ENCODE data around the gene CTNND2.

CTNND2 gene

DNA sequence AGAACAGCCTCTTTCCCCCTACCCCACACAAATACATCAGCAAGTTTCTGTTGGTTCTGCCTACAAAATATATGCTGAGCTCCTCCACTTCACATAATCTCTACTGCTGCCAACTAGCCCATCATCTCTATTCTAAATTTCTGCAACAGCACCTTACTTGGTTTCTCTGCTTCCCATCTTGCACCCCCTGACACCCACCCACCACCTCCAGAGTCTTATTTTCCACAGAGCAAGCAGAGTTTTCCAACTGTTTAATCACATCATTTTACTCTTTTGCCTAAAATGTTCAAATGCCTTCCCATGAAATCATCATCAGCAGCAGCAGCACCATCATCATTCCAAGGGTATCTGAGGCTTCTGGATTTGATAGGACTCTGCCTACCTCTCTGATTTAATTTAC, 295.7 kb downstream of the CTNND2 start:
- Histone ChIP-seq H2AFZ (ENCODE audit: low read depth) (no peak overlapping the region), H3K4me1 (ENCODE audit: low read depth, poor library complexity, severe bottlenecking) (no peaks in the 10 kb centered on the region), H3K27ac (no peak overlapping the region), H3K9ac (no peak overlapping the region), H3K4me3 (IDR thresholded peaks at IDR 0.05; ENCODE audit: insufficient read depth, low read depth, low read length) (no peak overlapping the region), H3K4me2 (no peak overlapping the region), H4K20me1 (ENCODE audit: insufficient read depth) (no peaks in the 10 kb centered on the region), H3K27me3 (ENCODE audit: insufficient read depth, low read depth) (no peaks in the 10 kb centered on the region), H3K36me3 (ENCODE audit: insufficient read depth) (no peaks in the 10 kb centered on the region), H3K79me2 (ENCODE audit: insufficient read depth, low read depth) (no peaks in the 10 kb centered on the region)
- TF ChIP-seq, protein P1, sequence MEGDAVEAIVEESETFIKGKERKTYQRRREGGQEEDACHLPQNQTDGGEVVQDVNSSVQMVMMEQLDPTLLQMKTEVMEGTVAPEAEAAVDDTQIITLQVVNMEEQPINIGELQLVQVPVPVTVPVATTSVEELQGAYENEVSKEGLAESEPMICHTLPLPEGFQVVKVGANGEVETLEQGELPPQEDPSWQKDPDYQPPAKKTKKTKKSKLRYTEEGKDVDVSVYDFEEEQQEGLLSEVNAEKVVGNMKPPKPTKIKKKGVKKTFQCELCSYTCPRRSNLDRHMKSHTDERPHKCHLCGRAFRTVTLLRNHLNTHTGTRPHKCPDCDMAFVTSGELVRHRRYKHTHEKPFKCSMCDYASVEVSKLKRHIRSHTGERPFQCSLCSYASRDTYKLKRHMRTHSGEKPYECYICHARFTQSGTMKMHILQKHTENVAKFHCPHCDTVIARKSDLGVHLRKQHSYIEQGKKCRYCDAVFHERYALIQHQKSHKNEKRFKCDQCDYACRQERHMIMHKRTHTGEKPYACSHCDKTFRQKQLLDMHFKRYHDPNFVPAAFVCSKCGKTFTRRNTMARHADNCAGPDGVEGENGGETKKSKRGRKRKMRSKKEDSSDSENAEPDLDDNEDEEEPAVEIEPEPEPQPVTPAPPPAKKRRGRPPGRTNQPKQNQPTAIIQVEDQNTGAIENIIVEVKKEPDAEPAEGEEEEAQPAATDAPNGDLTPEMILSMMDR (conservative IDR thresholded peaks at IDR 0.05; ENCODE audit: low read depth, low read length): no peak

DNA sequence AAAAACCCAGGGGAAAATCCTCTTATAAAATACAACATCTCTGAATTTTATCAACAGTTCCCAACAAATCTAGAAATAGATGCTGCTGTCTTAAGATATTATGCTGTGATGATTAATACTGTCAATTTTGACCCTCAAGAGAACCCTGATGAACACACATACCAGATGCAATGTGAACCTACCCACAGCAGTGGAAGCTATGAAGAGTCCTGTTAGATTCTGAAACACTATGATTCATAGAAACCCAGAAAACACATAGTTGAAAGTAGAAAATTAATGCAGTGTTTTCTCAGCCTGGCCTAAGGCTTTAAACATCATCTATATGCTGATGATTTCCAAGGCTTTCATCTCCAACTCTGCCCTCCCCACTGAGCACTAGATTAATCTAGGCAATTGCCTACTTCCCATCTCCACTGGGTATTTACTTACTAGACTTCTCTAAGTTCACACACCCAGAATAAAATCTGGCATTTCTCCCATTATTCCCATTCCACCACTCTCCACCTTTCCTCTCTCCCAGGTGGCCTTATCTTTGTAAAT, 296.2 kb downstream of the CTNND2 start:
- H3K4me1 ChIP-seq (ENCODE audit: low read depth, poor library complexity, severe bottlenecking): no peaks in the 10 kb centered on the region
- H3K4me3 ChIP-seq (IDR thresholded peaks at IDR 0.05; ENCODE audit: insufficient read depth, low read depth, low read length): no peak overlapping the region
- no peaks in the 10 kb centered on the region for H3K27me3 ChIP-seq (ENCODE audit: insufficient read depth, low read depth)
- no peak overlapping the region for H3K27ac ChIP-seq
- no peak overlapping the region for H3K9ac ChIP-seq
- no peak overlapping the region for H3K4me2 ChIP-seq
- H3K79me2 ChIP-seq (ENCODE audit: insufficient read depth, low read depth): no peaks in the 10 kb centered on the region
- H3K36me3 ChIP-seq (ENCODE audit: insufficient read depth): no peaks in the 10 kb centered on the region
- TF ChIP-seq, protein P1 (conservative IDR thresholded peaks at IDR 0.05; ENCODE audit: low read depth, low read length): no peak
- H2AFZ ChIP-seq (ENCODE audit: low read depth): no peak overlapping the region
- H4K20me1 ChIP-seq (ENCODE audit: insufficient read depth): no peaks in the 10 kb centered on the region

DNA sequence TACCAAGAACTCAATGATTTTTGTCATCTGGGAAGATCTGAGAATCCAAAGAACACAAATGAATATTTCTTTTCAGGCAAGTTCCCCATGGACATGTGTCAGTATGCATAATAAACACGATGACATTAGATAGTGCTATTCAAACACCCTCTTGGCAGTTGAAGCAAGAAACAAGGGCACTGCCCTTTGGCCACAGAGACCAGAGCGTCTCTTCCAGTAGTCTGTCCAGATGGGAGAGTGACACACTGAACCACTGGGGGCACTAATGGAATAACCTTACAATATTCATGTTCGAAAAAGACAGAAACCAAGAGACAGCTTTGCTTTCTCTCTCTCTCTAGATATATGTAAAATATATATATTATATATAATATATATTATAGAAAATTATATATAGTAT, 301.9 kb downstream of the CTNND2 start:
- H3K9ac ChIP-seq: no peak overlapping the region
- no peak overlapping the region for H3K27ac ChIP-seq
- no peaks in the 10 kb centered on the region for H3K36me3 ChIP-seq (ENCODE audit: insufficient read depth)
- H3K27me3 ChIP-seq (ENCODE audit: insufficient read depth, low read depth): no peaks in the 10 kb centered on the region
- H3K79me2 ChIP-seq (ENCODE audit: insufficient read depth, low read depth): no peaks in the 10 kb centered on the region
- H3K4me2 ChIP-seq: no peak overlapping the region
- H3K4me1 ChIP-seq (ENCODE audit: low read depth, poor library complexity, severe bottlenecking): no peaks in the 10 kb centered on the region
- H4K20me1 ChIP-seq (ENCODE audit: insufficient read depth): no peaks in the 10 kb centered on the region
- TF ChIP-seq, protein P1 (conservative IDR thresholded peaks at IDR 0.05; ENCODE audit: low read depth, low read length): no peak
- H2AFZ ChIP-seq (ENCODE audit: low read depth): no peak overlapping the region
- H3K4me3 ChIP-seq (IDR thresholded peaks at IDR 0.05; ENCODE audit: insufficient read depth, low read depth, low read length): no peak overlapping the region

DNA sequence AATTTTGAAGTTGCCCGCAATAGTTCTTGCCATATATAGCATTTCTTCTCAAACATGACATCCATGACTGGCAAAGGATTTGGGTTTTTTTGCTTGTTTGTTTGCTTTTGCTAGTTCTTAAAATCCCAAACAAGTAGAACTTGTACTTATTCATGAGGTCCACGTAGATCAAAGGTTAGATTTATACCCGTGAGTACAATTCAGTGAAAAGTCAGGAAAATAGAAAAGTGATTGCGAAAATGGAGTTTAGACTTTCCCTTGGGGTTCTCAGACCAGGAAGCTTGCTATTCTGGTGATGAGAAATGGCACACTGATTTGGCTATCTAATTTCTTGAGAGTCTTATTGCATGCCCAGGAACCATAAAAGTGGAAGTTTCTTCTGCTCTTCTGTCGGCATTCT, 304.7 kb downstream of the CTNND2 start:
- TF ChIP-seq, protein P1 (conservative IDR thresholded peaks at IDR 0.05; ENCODE audit: low read depth, low read length): no peak
- Histone ChIP-seq H3K79me2 (ENCODE audit: insufficient read depth, low read depth) (no peaks in the 10 kb centered on the region), H2AFZ (ENCODE audit: low read depth) (no peak overlapping the region), H3K9ac (no peak overlapping the region), H3K4me2 (no peak overlapping the region), H3K4me3 (IDR thresholded peaks at IDR 0.05; ENCODE audit: insufficient read depth, low read depth, low read length) (no peak overlapping the region), H4K20me1 (ENCODE audit: insufficient read depth) (no peaks in the 10 kb centered on the region), H3K27ac (no peak overlapping the region), H3K36me3 (ENCODE audit: insufficient read depth) (no peaks in the 10 kb centered on the region), H3K27me3 (ENCODE audit: insufficient read depth, low read depth) (no peaks in the 10 kb centered on the region), H3K4me1 (ENCODE audit: low read depth, poor library complexity, severe bottlenecking) (no peaks in the 10 kb centered on the region)

Measured in KMS-11 (cell line).